ENCODE measurements around the gene SIPA1L3.

SIPA1L3 gene

DNA sequence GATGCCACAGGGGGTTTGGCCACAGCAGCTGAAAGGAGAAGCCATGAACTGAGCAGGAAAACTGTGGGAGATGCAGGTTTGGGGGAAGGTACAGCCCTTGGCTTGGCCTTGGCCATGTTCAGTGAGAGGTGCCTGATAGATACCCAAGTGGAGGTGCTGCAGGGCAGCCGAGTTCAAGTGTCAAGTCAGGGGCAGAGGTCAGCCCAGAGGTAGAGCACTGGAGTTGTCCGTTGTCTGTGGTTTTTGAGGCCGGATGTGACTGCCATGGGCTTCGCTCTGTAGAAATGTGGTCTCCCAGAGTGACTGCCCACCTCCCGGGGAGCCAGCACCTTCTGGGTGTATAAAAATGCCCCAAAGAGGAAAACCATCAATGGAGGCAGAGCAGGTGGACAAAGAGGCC is 251.7 kb downstream of the SIPA1L3 start:
- Histone ChIP-seq H3K36me3 (ENCODE audit: control insufficient read depth, insufficient read depth, low read length) (peaks cover 25% of the 10 kb centered on the region), H3K9me3 (ENCODE audit: control insufficient read depth, low read length) (peaks cover 4% of the 10 kb centered on the region), H3K4me3 (ENCODE audit: extremely low read depth, insufficient read depth, low read length, poor library complexity, severe bottlenecking) (no peak overlapping the region), H3K27ac (ENCODE audit: low read depth, low read length, severe bottlenecking) (no peak overlapping the region), H3K4me1 (ENCODE audit: control insufficient read depth, insufficient read depth, low read length, poor library complexity, severe bottlenecking) (no peaks in the 10 kb centered on the region)
- 90 to 91% methylated on average over 4 to 5 of the region's 5 CpGs for WGBS, 2 experiments (ENCODE audit: insufficient coverage in 2 of 2)

DNA sequence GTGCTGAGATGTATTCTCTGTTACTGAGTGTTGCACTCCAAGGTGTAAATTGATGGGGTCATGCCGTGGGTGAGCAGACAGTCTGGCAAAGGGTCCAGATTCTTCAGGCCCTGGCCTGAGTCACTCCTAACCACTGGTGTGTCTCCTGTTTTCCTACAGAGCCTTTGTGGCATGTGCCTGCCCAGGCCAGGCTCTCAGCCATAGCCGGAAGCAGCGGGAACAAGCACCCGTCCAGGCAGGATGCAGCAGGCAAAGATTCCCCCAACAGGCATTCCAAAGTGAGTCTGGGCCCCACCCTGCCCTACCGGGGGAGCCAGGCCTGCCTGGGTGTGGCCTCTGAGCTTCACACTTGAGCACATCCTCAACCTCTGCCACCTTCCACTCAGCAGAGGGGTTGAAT is 255.1 kb downstream of the SIPA1L3 start:
- Histone ChIP-seq H3K36me3 (ENCODE audit: control insufficient read depth, insufficient read depth, low read length) (peaks cover 32% of the 10 kb centered on the region), H3K4me3 (ENCODE audit: extremely low read depth, insufficient read depth, low read length, poor library complexity, severe bottlenecking) (no peak overlapping the region), H3K9me3 (ENCODE audit: control insufficient read depth, low read length) (peaks cover 4% of the 10 kb centered on the region), H3K27ac (ENCODE audit: low read depth, low read length, severe bottlenecking) (no peak overlapping the region), H3K4me1 (ENCODE audit: control insufficient read depth, insufficient read depth, low read length, poor library complexity, severe bottlenecking) (no peaks in the 10 kb centered on the region)
- WGBS, 2 experiments (ENCODE audit: insufficient coverage in 2 of 2): 88 to 90% methylated on average over 4 to 5 of the region's 5 CpGs

DNA sequence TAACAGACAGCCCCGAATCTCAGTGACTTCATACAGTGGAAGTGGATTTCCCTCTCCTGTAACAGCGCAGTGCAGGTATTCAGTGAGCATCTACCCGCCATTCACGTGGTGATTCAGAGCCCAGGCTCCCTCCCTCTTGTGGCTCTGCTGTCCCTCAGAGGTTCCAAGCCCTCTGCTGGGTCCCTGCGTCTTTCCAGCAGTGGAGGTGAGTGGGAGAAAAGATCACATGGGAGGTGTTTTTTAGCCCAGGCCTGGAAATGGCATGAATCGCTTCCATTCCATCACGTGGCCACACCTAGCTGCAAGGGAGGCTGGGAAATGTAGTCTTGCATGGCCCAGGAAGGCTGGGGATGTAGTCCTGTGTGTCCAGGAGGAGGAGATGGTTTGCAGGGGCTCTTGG is 255.6 kb downstream of the SIPA1L3 start:
- 100% methylated on average over 3 to 6 of the region's 7 CpGs for WGBS, 2 experiments (ENCODE audit: insufficient coverage in 2 of 2)
- Histone ChIP-seq H3K9me3 (ENCODE audit: control insufficient read depth, low read length) (peaks cover 4% of the 10 kb centered on the region), H3K27ac (ENCODE audit: low read depth, low read length, severe bottlenecking) (no peak overlapping the region), H3K36me3 (ENCODE audit: control insufficient read depth, insufficient read depth, low read length) (peaks cover 32% of the 10 kb centered on the region), H3K4me3 (ENCODE audit: extremely low read depth, insufficient read depth, low read length, poor library complexity, severe bottlenecking) (no peak overlapping the region), H3K4me1 (ENCODE audit: control insufficient read depth, insufficient read depth, low read length, poor library complexity, severe bottlenecking) (no peaks in the 10 kb centered on the region)

DNA sequence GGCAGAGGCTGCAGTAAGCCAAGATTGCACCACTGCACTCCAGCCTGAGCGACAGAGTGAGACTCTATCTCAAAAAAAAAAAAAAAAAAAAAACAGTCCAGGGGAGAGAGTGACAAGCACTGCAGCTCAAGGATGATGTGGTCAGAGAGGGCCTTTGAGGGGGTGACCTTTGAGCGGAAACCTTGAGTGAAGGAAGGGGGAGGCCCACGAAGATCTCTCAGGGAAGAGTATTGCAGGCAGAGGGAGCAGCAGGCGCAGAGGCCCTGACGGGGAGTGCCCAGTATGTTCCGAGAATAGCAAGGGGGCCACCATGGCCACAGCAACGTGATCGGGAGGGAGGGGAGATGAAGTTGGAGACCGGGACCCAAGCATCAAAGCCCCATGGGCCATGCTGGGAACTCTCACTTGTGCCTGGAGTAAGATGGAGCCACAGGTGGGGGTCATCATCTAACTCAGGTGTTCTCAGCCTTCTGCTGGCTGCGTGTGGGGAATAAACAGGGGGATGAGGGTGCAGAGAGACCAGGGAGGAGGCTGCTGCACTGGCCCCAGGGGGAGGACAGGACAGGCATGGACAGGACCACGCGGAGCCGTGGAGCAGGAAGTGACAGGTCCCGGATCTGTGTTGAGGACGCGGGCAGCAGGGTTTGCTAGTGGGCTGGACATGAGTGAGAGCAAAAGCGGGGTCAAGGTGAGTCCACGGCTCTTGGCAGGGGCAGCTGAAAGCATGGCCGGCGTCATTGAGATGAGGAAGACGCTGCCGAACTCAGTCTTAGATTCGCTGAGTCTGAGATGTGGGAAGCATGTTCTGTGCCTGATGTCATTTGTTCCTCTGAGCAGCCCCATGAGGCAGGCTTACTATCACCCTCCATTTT is 256.6 kb downstream of the SIPA1L3 start:
- H3K27ac ChIP-seq (ENCODE audit: low read depth, low read length, severe bottlenecking): no peak overlapping the region
- H3K9me3 ChIP-seq (ENCODE audit: control insufficient read depth, low read length): peaks cover 4% of the 10 kb centered on the region
- WGBS, 2 experiments (ENCODE audit: insufficient coverage in 2 of 2): 90 to 95% methylated on average over 18 to 22 of the region's 23 CpGs
- H3K4me3 ChIP-seq (ENCODE audit: extremely low read depth, insufficient read depth, low read length, poor library complexity, severe bottlenecking): no peak overlapping the region
- no peaks in the 10 kb centered on the region for H3K4me1 ChIP-seq (ENCODE audit: control insufficient read depth, insufficient read depth, low read length, poor library complexity, severe bottlenecking)
- H3K36me3 ChIP-seq (ENCODE audit: control insufficient read depth, insufficient read depth, low read length): peaks cover 35% of the 10 kb centered on the region

DNA sequence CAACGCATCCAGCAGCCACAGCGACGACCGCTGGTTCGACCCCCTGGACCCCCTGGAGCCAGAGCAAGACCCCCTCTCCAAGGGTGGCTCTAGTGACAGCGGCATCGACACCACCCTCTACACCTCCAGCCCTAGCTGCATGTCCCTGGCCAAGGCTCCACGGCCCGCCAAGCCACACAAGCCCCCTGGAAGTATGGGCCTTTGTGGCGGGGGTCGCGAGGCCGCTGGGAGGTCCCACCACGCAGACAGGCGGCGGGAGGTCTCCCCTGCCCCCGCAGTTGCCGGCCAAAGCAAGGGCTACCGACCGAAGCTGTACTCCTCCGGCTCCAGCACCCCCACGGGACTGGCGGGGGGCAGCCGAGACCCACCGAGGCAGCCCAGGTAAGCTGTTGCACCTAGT is 257.5 kb downstream of the SIPA1L3 start:
- H3K27ac ChIP-seq (ENCODE audit: low read depth, low read length, severe bottlenecking): no peak overlapping the region
- 93 to 97% methylated on average over 16 to 25 of the region's 25 CpGs for WGBS, 2 experiments (ENCODE audit: insufficient coverage in 2 of 2)
- no peak overlapping the region for H3K4me3 ChIP-seq (ENCODE audit: extremely low read depth, insufficient read depth, low read length, poor library complexity, severe bottlenecking)
- H3K4me1 ChIP-seq (ENCODE audit: control insufficient read depth, insufficient read depth, low read length, poor library complexity, severe bottlenecking): no peaks in the 10 kb centered on the region
- peaks cover 35% of the 10 kb centered on the region for H3K36me3 ChIP-seq (ENCODE audit: control insufficient read depth, insufficient read depth, low read length)
- peaks cover 4% of the 10 kb centered on the region for H3K9me3 ChIP-seq (ENCODE audit: control insufficient read depth, low read length)

DNA sequence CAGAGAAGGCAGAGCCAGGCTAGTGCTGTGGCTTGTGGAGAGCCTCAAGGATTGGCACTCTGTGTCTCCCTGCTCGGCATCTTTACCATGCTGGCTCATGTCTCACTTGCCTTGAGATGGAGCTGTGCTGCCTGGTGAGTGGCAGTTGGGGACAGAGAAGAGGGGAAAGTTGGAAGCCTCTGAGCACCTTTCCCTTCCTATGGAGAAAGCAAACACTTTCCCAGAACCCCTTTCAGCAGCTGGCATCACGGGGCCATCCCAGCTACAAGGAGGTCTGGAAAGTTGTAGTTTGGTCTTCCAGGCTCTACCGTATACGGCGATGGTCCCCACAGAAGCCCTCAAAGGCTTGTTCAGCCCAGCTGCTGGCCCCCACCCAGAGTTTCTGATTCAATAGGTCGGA is 258.3 kb downstream of the SIPA1L3 start:
- no peak overlapping the region for H3K4me3 ChIP-seq (ENCODE audit: extremely low read depth, insufficient read depth, low read length, poor library complexity, severe bottlenecking)
- H3K4me1 ChIP-seq (ENCODE audit: control insufficient read depth, insufficient read depth, low read length, poor library complexity, severe bottlenecking): no peaks in the 10 kb centered on the region
- H3K27ac ChIP-seq (ENCODE audit: low read depth, low read length, severe bottlenecking): no peak overlapping the region
- H3K9me3 ChIP-seq (ENCODE audit: control insufficient read depth, low read length): peaks cover 4% of the 10 kb centered on the region
- WGBS, 2 experiments (ENCODE audit: insufficient coverage in 2 of 2): 100% methylated on average over 3 to 6 of the region's 6 CpGs
- peaks cover 35% of the 10 kb centered on the region for H3K36me3 ChIP-seq (ENCODE audit: control insufficient read depth, insufficient read depth, low read length)

DNA sequence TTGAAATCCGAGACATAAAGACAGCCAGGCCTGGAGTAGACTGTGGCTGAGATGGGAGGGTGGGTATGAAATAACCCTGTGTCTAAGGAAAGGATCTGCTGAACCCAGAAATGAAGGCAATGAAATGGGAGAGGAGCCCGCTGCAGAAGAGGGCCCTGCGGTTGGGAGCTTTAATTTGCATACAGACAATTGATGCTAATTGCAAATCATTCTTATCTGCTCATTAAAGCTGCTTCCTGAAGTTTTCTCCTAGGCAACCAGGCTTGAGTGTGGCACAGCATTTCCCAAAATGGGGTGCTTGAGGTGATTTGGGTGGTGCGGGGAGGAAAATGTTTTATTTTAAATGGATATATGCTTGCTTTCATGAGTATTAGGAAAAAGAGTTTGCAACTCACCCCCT is 261.6 kb downstream of the SIPA1L3 start:
- Histone ChIP-seq H3K36me3 (ENCODE audit: control insufficient read depth, insufficient read depth, low read length) (peaks cover 14% of the 10 kb centered on the region), H3K4me1 (ENCODE audit: control insufficient read depth, insufficient read depth, low read length, poor library complexity, severe bottlenecking) (no peaks in the 10 kb centered on the region), H3K9me3 (ENCODE audit: control insufficient read depth, low read length) (no peaks in the 10 kb centered on the region), H3K27ac (ENCODE audit: low read depth, low read length, severe bottlenecking) (no peak overlapping the region), H3K4me3 (ENCODE audit: extremely low read depth, insufficient read depth, low read length, poor library complexity, severe bottlenecking) (no peak overlapping the region)
- 74 to 89% methylated on average over 2 to 3 of the region's 4 CpGs for WGBS, 2 experiments (ENCODE audit: insufficient coverage in 2 of 2)

DNA sequence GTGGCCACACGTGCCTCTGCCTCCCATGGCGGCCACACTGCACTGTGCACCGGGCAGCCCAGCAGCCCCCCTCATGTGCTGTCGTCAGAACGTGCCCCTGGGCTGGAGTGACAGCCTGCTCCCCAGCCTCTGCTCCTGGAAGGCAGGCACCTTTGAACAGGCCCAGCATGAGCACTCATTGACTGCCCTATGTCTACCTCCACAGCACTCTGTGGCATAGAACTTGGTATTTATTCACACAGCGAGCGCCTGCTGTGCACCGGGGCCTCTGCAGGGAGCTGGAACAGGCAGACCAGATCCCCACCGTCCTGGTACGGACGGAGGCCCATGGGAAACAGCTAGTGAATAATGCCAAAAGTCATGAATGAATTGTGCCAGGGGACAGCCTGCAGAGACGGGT is 263.3 kb downstream of the SIPA1L3 start:
- no peaks in the 10 kb centered on the region for H3K9me3 ChIP-seq (ENCODE audit: control insufficient read depth, low read length)
- H3K27ac ChIP-seq (ENCODE audit: low read depth, low read length, severe bottlenecking): no peak overlapping the region
- no peak overlapping the region for H3K4me3 ChIP-seq (ENCODE audit: extremely low read depth, insufficient read depth, low read length, poor library complexity, severe bottlenecking)
- 79 to 82% methylated on average over 8 to 12 of the region's 12 CpGs for WGBS, 2 experiments (ENCODE audit: insufficient coverage in 2 of 2)
- H3K36me3 ChIP-seq (ENCODE audit: control insufficient read depth, insufficient read depth, low read length): peaks cover 9% of the 10 kb centered on the region
- no peaks in the 10 kb centered on the region for H3K4me1 ChIP-seq (ENCODE audit: control insufficient read depth, insufficient read depth, low read length, poor library complexity, severe bottlenecking)

DNA sequence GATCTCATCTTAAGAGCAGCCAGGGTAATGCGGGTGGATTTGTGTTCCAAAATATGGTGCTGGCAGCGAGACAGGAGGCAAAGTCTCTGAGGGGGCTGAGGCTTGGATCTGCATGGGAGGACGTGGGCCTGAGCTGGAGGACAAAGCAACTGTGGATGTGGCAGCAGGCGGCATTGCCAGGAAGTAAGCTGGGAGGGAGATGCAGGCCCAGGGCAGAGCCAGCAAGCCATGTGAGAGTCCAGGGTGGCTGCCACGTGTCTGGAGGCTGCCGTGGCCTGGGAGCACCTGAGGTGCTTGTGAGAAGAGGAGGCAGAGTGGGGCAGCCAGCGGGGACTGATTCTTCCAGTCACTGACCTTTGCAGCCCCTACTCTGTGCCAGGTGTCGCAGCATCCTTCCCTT is 265.0 kb downstream of the SIPA1L3 start:
- H3K27ac ChIP-seq (ENCODE audit: low read depth, low read length, severe bottlenecking): no peak overlapping the region
- 87 to 90% methylated on average over 7 to 8 of the region's 8 CpGs for WGBS, 2 experiments (ENCODE audit: insufficient coverage in 2 of 2)
- no peak overlapping the region for H3K4me3 ChIP-seq (ENCODE audit: extremely low read depth, insufficient read depth, low read length, poor library complexity, severe bottlenecking)

DNA sequence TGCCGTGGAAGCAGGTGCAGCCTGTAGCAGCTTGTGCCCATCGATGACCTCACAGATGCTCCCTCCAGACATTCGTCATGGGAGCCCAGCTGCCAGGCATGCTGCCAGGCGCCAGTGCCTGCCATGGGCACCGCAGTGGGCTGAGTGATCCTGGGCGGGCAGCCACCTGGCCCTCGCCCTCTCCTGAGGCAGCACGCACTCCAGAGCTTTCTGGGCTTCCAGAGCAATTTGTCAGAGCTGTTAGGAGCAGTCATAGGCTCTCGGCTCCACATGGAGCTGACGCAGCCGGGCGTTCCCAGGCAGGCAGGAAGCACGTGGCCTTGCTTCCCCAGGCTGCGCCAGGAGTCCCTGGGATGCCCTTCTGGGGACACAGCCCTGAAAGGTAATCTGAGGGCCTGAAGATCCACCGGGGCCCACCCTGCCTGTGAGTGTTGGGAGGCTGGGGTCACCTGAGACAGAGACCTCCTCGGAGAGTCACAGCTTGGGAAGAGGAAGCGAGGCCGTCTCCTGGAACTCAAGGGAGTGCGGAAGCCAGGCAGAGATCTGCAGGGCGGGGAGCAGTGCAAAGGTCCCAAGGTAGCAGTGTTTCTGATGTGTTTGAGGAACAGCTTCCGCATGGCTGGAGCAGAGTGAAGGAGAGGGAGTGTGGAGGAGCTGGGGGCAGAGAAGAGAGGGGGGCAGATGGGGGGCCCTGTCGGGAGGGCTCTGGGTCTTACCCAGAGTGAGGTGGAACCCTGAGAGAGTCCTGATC is 266.5 kb downstream of the SIPA1L3 start:
- Histone ChIP-seq H3K9me3 (ENCODE audit: control insufficient read depth, low read length) (no peaks in the 10 kb centered on the region), H3K27ac (ENCODE audit: low read depth, low read length, severe bottlenecking) (no peak overlapping the region), H3K4me3 (ENCODE audit: extremely low read depth, insufficient read depth, low read length, poor library complexity, severe bottlenecking) (no peak overlapping the region), H3K36me3 (ENCODE audit: control insufficient read depth, insufficient read depth, low read length) (no peaks in the 10 kb centered on the region), H3K4me1 (ENCODE audit: control insufficient read depth, insufficient read depth, low read length, poor library complexity, severe bottlenecking) (no peaks in the 10 kb centered on the region)
- 94 to 95% methylated on average over 21 to 22 of the region's 22 CpGs for WGBS, 2 experiments (ENCODE audit: insufficient coverage in 2 of 2)

More for the DNA sequence above, 265.0 kb downstream of the SIPA1L3 start:
- Histone ChIP-seq H3K4me1 (ENCODE audit: control insufficient read depth, insufficient read depth, low read length, poor library complexity, severe bottlenecking) (no peaks in the 10 kb centered on the region), H3K9me3 (ENCODE audit: control insufficient read depth, low read length) (no peaks in the 10 kb centered on the region), H3K36me3 (ENCODE audit: control insufficient read depth, insufficient read depth, low read length) (peaks cover 3% of the 10 kb centered on the region)

DNA sequence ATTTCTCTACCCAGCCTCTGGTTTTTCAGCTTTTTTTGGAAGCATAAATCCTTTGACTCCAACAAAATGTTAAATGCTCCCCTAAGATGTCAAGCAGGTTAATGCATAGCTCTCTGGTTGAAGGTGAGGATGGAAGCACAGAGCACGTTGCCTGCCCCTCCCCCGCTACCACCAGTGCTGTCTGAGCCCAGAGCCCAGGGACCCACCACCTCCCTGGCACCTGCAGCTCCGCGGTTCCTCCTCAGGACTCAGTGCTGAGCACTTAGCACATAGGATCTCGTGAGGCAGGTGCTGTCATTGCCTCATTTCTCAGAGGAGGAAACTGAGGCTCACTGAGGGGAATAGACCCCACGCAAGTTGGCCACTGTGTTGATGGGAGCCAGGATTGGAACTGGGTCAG is 268.4 kb downstream of the SIPA1L3 start:
- Histone ChIP-seq H3K4me3 (ENCODE audit: extremely low read depth, insufficient read depth, low read length, poor library complexity, severe bottlenecking) (no peak overlapping the region), H3K27ac (ENCODE audit: low read depth, low read length, severe bottlenecking) (no peak overlapping the region), H3K4me1 (ENCODE audit: control insufficient read depth, insufficient read depth, low read length, poor library complexity, severe bottlenecking) (no peaks in the 10 kb centered on the region), H3K9me3 (ENCODE audit: control insufficient read depth, low read length) (peaks cover under 1% of the 10 kb centered on the region), H3K36me3 (ENCODE audit: control insufficient read depth, insufficient read depth, low read length) (no peaks in the 10 kb centered on the region)
- WGBS, 2 experiments (ENCODE audit: insufficient coverage in 2 of 2): 80 to 84% methylated on average over 5 to 6 of the region's 6 CpGs
